CD14-positive monocyte (primary cell): ENCODE results near the gene UVRAG. TPM values are rescaled to one million over a fixed set of nuclear protein-coding genes. Genes with fewer than 3 reads are reported as not detected.
A peak's percentile ranks its signal among the peaks of the same experiment; 100 is the strongest.

ENCODE experiments used
- DNase-seq, 3 donors: peaks; one replicate each; pipeline ENCODE4 v3.0.0-alpha.2; 2011 to 2022
- H2AFZ ChIP-seq: 2 replicates; pipeline ENCODE4 v1.6.0; 2012; ENCODE audit warnings: mild to moderate bottlenecking, low read depth, low read length, inconsistent platforms; ENCODE audit not compliant: insufficient read depth, poor library complexity, severe bottlenecking
- H3K27ac ChIP-seq, 2 donors: 1 replicate in 1 of 2; 2 replicates in 1 of 2; pipeline ENCODE4 v1.5.1; 2012 to 2013; ENCODE audit warnings: low read length in 2 of 2, control low read depth in 1 of 2, inconsistent platforms in 1 of 2, low read depth in 1 of 2, mild to moderate bottlenecking in 1 of 2
- H3K27me3 ChIP-seq, 2 donors: one replicate each; pipeline versions ENCODE4 v1.6.0 to v1.6.1; 2011 to 2013; ENCODE audit warnings: low read length in 2 of 2; ENCODE audit not compliant: control insufficient read depth in 2 of 2, insufficient read depth in 2 of 2
- H3K36me3 ChIP-seq, 2 donors: replicated peaks in 1 of 2; 1 replicate in 1 of 2; 2 replicates in 1 of 2; pipeline versions ENCODE4 v1.5.1 to v1.6.1; 2012 to 2013; ENCODE audit warnings: low read length in 2 of 2, control low read depth in 1 of 2, inconsistent platforms in 1 of 2, mild to moderate bottlenecking in 1 of 2; ENCODE audit not compliant: insufficient read depth in 2 of 2, control insufficient read depth in 1 of 2
- H3K4me1 ChIP-seq, 2 donors: 1 replicate in 1 of 2; 2 replicates in 1 of 2; pipeline versions ENCODE4 v1.5.1 to v1.6.1; 2012 to 2013; ENCODE audit warnings: low read length in 2 of 2, control low read depth in 1 of 2, inconsistent platforms in 1 of 2, mild to moderate bottlenecking in 1 of 2, moderate library complexity in 1 of 2; ENCODE audit not compliant: insufficient read depth in 2 of 2, control insufficient read depth in 1 of 2
- H3K4me2 ChIP-seq: replicated peaks from 2 replicates; pipeline ENCODE3; 2012; ENCODE audit warnings: low read length, moderate library complexity, mild to moderate bottlenecking; ENCODE audit not compliant: poor library complexity, severe bottlenecking; ENCODE audit errors: extremely low read depth
- H3K4me3 ChIP-seq, 3 experiments: fragments of 200-600 bp in 1 of 3; sonication (generic) in 1 of 3; replicated peaks in 1 of 3; 1 replicate in 2 of 3; 2 replicates in 1 of 3; pipeline ENCODE4 v1.5.1; 2011 to 2013; ENCODE audit warnings: low read length in 3 of 3, mild to moderate bottlenecking in 3 of 3, control low read depth in 2 of 3, low read depth in 2 of 3, inconsistent platforms in 1 of 3, moderate library complexity in 1 of 3
- H3K79me2 ChIP-seq: 2 replicates; pipeline ENCODE4 v1.6.0; 2012; ENCODE audit warnings: mild to moderate bottlenecking, control low read depth, inconsistent platforms, low read length, moderate library complexity; ENCODE audit not compliant: insufficient read depth
- H3K9ac ChIP-seq: 2 replicates; pipeline ENCODE4 v1.6.0; 2017; ENCODE audit warnings: low read length, mild to moderate bottlenecking; ENCODE audit not compliant: insufficient read depth, poor library complexity, severe bottlenecking
- H3K9me3 ChIP-seq, 2 donors: replicated peaks in 1 of 2; 1 replicate in 1 of 2; 2 replicates in 1 of 2; pipeline versions ENCODE4 v1.5.1 to v1.6.1; 2012 to 2013; ENCODE audit warnings: low read length in 2 of 2, control low read depth in 1 of 2; ENCODE audit not compliant: control insufficient read depth in 1 of 2, insufficient read depth in 1 of 2
- H4K20me1 ChIP-seq: 2 replicates; pipeline ENCODE4 v1.6.0; 2012; ENCODE audit warnings: mild to moderate bottlenecking, low read length, control low read depth, moderate library complexity; ENCODE audit not compliant: insufficient read depth
- H3K27ac Mint-ChIP-seq, 7 donors: one replicate each; pipeline ENCODE4 v1.8.0; 2020; ENCODE audit warnings: mild to moderate bottlenecking in 7 of 7, mixed read lengths in 7 of 7, moderate library complexity in 6 of 7, inconsistent platforms in 2 of 7
- H3K27me3 Mint-ChIP-seq, 3 donors: one replicate each; pipeline ENCODE4 v1.8.0; 2021 to 2022; ENCODE audit warnings: low read depth in 3 of 3, mild to moderate bottlenecking in 3 of 3, mixed read lengths in 3 of 3, moderate library complexity in 3 of 3, inconsistent platforms in 1 of 3
- H3K36me3 Mint-ChIP-seq, 2 donors: one replicate each; pipeline ENCODE4 v1.8.0; 2020; ENCODE audit warnings: mixed read lengths in 2 of 2, inconsistent platforms in 1 of 2, mild to moderate bottlenecking in 1 of 2
- H3K4me1 Mint-ChIP-seq: one replicate; pipeline ENCODE4 v1.8.0; 2020; ENCODE audit warnings: mild to moderate bottlenecking, mixed read lengths
- H3K4me3 Mint-ChIP-seq, 2 donors: one replicate each; pipeline ENCODE4 v1.8.0; 2020; ENCODE audit warnings: mild to moderate bottlenecking in 2 of 2, mixed read lengths in 2 of 2, moderate library complexity in 1 of 2
- H3K9me3 Mint-ChIP-seq, 7 donors: one replicate each; pipeline ENCODE4 v1.8.0; 2020 to 2022; ENCODE audit warnings: mixed read lengths in 7 of 7, mild to moderate bottlenecking in 6 of 7, moderate library complexity in 6 of 7, inconsistent platforms in 2 of 7
- CTCF ChIP-seq: fragments of 200-600 bp; IDR thresholded peaks from one replicate; pipeline ENCODE4 v1.8.0; 2022; ENCODE audit warnings: antibody characterized with exemption, mild to moderate bottlenecking
- WGBS: methylation state at CpG from one replicate; pipeline ENCODE4 v1.1.5; 2013; ENCODE audit warnings: missing lambda C conversion rate; ENCODE audit not compliant: insufficient coverage; 5-methylcytosine and 5-hydroxymethylcytosine counted together
- intact Hi-C, 2 donors: fragments of 100-400 bp; cut with micrococcal nuclease; formaldehyde crosslinking; loops; one replicate each; pipeline versions ENCODE4 v1.15.0 to v1.15.1; 2023
- polyA plus RNA-seq, 3 donors: library from polyadenylated mRNA; depleted of rRNA in 1 of 3; unstranded in 2 of 3; stranded (reverse) in 1 of 3; fragments of 300-500 nt in 2 of 3; fragments of >200 nt in 1 of 3; fragmentation: Illumina TruSeq in 2 of 3; gene quantifications; 1 replicate in 2 of 3; 2 replicates in 1 of 3; pipeline ENCODE4 v1.2.3, GENCODE V29; 2012 to 2021

UVRAG gene
- polyA plus RNA-seq, 3 donors: 13.7 to 20.5 (median 20.0) TPM

GRCh38 chr11:75862437-75862836, 47.4 kb downstream of the UVRAG start:
- peaks cover 15% of the 10 kb centered on the region for H3K4me1 Mint-ChIP-seq
- Histone ChIP-seq H3K79me2 (peaks cover 83% of the 10 kb centered on the region), H4K20me1 (peaks cover 62% of the 10 kb centered on the region), H3K4me1 (peaks cover 4 to 6% of the 10 kb centered on the region in 2 donors), H3K4me2 (no peak overlapping the region), H3K27ac (no peak overlapping the region), H3K36me3 (peaks cover 18 to 40% of the 10 kb centered on the region in 2 donors), H2AFZ (no peak overlapping the region), H3K9me3 (no peaks in the 10 kb centered on the region), H3K9ac (no peak overlapping the region), H3K4me3 (no peak overlapping the region), H3K27me3 (no peaks in the 10 kb centered on the region)
- no peaks in the 10 kb centered on the region for H3K9me3 Mint-ChIP-seq
- TF ChIP-seq CTCF: no peak
- no peak overlapping the region for H3K27ac Mint-ChIP-seq
- peaks cover 0 to 4% (median 0%) of the 10 kb centered on the region in 3 donors for H3K27me3 Mint-ChIP-seq
- H3K36me3 Mint-ChIP-seq: peaks cover 23 to 33% of the 10 kb centered on the region in 2 donors
- DNase-seq: no peak
- no peak overlapping the region for H3K4me3 Mint-ChIP-seq
- intact Hi-C loops: no loop called here
- 100% methylated on average over 2 of the region's 2 CpGs for WGBS

GRCh38 chr11:75867778-75868374, 52.9 kb downstream of the UVRAG start:
- H3K4me1 ChIP-seq: peaks cover 12 to 19% of the 10 kb centered on the region in 2 donors
- Mint-ChIP-seq H3K27ac (peak overlapping the region in 1 of 7 donors; percentile 17), H3K27me3 (no peaks in the 10 kb centered on the region), H3K36me3 (peaks cover 6 to 16% of the 10 kb centered on the region in 2 donors), H3K9me3 (no peaks in the 10 kb centered on the region), H3K4me1 (peaks cover 44% of the 10 kb centered on the region), H3K4me3 (no peak overlapping the region)
- intact Hi-C loops: loop anchor here (1.0 to 5.0 kb wide), 4 partner anchors 65 to 146 kb away; no protein-coding TSS in a partner anchor
- peak overlapping the region in 1 of 2 donors; percentile 16 for H3K27ac ChIP-seq
- H3K4me3 ChIP-seq: no peak overlapping the region
- H4K20me1 ChIP-seq: peaks cover 50% of the 10 kb centered on the region
- no peak overlapping the region for H3K9ac ChIP-seq
- peaks cover 4 to 18% of the 10 kb centered on the region in 2 donors for H3K36me3 ChIP-seq
- peak; percentile 34 to 65 (median 57) for DNase-seq
- no peaks in the 10 kb centered on the region for H3K9me3 ChIP-seq
- H2AFZ ChIP-seq: no peak overlapping the region
- WGBS: 51% methylated on average over 2 of the region's 6 CpGs
- peaks cover 93% of the 10 kb centered on the region for H3K79me2 ChIP-seq
- TF ChIP-seq CTCF: peak; percentile 88
- no peak overlapping the region for H3K4me2 ChIP-seq
- H3K27me3 ChIP-seq: no peaks in the 10 kb centered on the region
